Mammary epithelial cell (primary cell): ENCODE data around the gene CAMTA1.

Experiments
- CTCF ChIP-seq, 2 donors: IDR thresholded peaks in 1 of 2; conservative IDR thresholded peaks in 1 of 2; 2 replicates each; pipeline ENCODE4 v1.5.1; 2011 to 2012; ENCODE audit warnings: inconsistent platforms in 2 of 2, low read length in 2 of 2, mild to moderate bottlenecking in 2 of 2, control low read depth in 1 of 2, low read depth in 1 of 2; ENCODE audit not compliant: insufficient read depth in 1 of 2; ENCODE audit errors: extremely low read depth in 1 of 2
- EZH2 ChIP-seq: IDR thresholded peaks from 2 replicates; pipeline ENCODE4 v1.6.1; 2012; ENCODE audit warnings: low read length, inconsistent platforms, borderline replicate concordance

DNA sequence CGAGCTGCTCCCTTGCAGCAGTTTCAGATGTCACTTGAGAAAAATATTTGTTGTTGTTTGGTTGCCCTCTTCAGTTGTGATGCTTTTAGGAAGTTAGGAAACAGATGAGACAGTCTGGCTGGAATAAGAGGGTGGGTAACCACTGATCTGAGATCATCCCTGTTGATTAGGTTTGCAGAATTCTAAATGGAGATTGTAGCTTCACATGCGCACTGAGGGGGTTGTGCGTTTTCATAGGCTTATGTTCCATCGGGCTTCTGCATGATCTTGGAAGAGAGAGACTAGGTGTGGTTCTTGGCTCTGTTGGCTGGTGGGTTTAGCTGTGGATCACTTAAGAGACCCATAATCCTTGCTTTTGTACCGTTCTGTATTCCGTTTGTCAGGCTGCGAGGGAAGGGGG, 108.1 kb downstream of the CAMTA1 start:
- TF ChIP-seq CTCF (conservative IDR thresholded peaks at IDR 0.05 in 1 of 2, IDR thresholded peaks at IDR 0.05 in 1 of 2; ENCODE audit: extremely low read depth in 1 of 2, insufficient read depth in 1 of 2, low read depth in 1 of 2, low read length in 2 of 2) (no peak), EZH2 (no peak)
